HAP-1 (cell line): Measurements from ENCODE around the gene ZCWPW1.
A peak's percentile ranks its signal among the peaks of the same experiment; 100 is the strongest.
"Not testable (repeated sequence)": the region's sequence is repeated elsewhere in the genome, so short reads cannot be mapped to it uniquely, and the experiment has no call there.

Experiments used
- DNase-seq, 2 experiments: peaks; one replicate each; pipeline ENCODE4 v3.0.0-alpha.2; 2016 to 2020; ENCODE audit warnings: low spot score in 2 of 2
- H3K27me3 ChIP-seq: fragments of 250-450 bp; sonication (Bioruptor Pico); 2 replicates; pipeline ENCODE4 v1.5.1; 2020; ENCODE audit warnings: low read depth, mild to moderate bottlenecking, moderate library complexity
- H3K36me3 ChIP-seq: fragments of 250-450 bp; sonication (Bioruptor Pico); replicated peaks from 2 replicates; pipeline ENCODE4 v1.5.1; 2020; ENCODE audit warnings: mild to moderate bottlenecking
- H3K4me1 ChIP-seq: fragments of 250-450 bp; sonication (Bioruptor Pico); 2 replicates; pipeline ENCODE4 v1.5.1; 2020; ENCODE audit warnings: mild to moderate bottlenecking
- H3K4me3 ChIP-seq: fragments of 250-450 bp; sonication (Bioruptor Pico); 2 replicates; pipeline ENCODE4 v1.5.1; 2020; ENCODE audit warnings: mild to moderate bottlenecking, moderate library complexity
- H3K9me3 ChIP-seq: fragments of 250-450 bp; sonication (Bioruptor Pico); 2 replicates; pipeline ENCODE4 v1.5.1; 2020; ENCODE audit warnings: mild to moderate bottlenecking, moderate library complexity
- in situ Hi-C: fragments of 300-500 bp; cut with MboI; formaldehyde crosslinking; loops from 3 replicates; pipeline ENCODE4 v1.14.3; 2020; ENCODE audit warnings: low sequenced_read_pairs, inconsistent platforms, mixed read lengths

ZCWPW1 gene

DNA sequence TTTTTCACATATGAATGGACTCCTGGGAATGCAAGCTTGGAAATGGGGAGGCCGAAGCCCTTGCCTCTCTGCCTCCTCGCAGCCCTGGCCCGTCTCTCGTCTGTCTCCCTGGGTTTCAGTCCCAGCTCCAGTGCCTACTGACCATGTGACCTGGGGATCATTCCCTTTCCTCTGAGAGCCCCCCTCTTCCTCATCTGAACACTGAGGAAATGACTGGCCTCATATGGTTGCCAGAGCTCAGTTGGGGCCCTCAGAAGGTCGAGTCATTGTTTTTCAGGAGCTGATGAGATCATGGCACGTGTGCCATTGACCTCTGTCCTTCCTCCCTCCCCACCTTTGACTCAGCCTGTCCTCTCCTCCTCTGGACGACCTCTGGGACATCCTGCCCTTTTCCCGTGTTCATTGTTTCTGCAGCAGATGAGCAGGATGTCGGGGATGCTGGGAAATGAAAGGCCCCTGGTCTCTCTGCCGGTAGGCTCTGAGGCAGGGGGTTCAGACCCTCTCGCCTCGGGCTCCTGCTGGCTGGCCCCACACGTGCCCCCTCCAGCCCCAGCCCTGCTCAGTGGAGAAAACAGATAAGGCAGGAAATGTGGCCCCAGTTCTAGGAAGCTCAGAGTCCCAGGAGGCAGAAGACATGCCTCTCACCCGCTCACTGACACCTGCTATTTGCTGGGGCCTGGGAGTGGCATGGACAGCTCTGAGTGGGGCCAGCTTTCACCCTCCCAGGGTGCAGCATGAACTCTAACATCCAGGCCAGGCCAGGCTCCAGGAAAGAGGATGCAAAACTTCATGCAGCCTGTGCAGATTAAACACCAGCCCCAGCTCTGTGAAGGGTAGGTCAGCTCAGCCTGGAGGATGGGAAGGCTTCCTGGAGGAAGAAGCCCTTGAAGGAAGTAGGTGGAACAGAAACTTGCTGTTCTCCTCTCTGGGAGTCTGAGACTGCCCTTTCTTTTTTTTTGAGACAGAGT is 16.1 kb upstream of the ZCWPW1 start:
- H3K27me3 ChIP-seq: no peaks in the 10 kb centered on the region
- no peaks in the 10 kb centered on the region for H3K9me3 ChIP-seq
- no peak overlapping the region for H3K4me3 ChIP-seq
- DNase-seq: no peak
- H3K4me1 ChIP-seq: no peaks in the 10 kb centered on the region
- no peaks in the 10 kb centered on the region for H3K36me3 ChIP-seq
- in situ Hi-C loops: no loop called here

- DNase-seq: no peak
- in situ Hi-C loops: no loop called here
- Histone ChIP-seq H3K36me3 (no peaks in the 10 kb centered on the region), H3K9me3 (no peaks in the 10 kb centered on the region), H3K27me3 (no peaks in the 10 kb centered on the region), H3K4me1 (no peaks in the 10 kb centered on the region), H3K4me3 (no peak overlapping the region)
Measured at GRCh38 chr7:100443096-100443840, 14.8 kb upstream of the ZCWPW1 start.

GRCh38 chr7:100441641-100442535 is 13.4 kb upstream of the ZCWPW1 start:
- H3K9me3 ChIP-seq: no peaks in the 10 kb centered on the region
- no peaks in the 10 kb centered on the region for H3K4me1 ChIP-seq
- H3K27me3 ChIP-seq: no peaks in the 10 kb centered on the region
- in situ Hi-C loops: no loop called here
- no peak overlapping the region for H3K4me3 ChIP-seq
- H3K36me3 ChIP-seq: no peaks in the 10 kb centered on the region
- no peak for DNase-seq

DNA sequence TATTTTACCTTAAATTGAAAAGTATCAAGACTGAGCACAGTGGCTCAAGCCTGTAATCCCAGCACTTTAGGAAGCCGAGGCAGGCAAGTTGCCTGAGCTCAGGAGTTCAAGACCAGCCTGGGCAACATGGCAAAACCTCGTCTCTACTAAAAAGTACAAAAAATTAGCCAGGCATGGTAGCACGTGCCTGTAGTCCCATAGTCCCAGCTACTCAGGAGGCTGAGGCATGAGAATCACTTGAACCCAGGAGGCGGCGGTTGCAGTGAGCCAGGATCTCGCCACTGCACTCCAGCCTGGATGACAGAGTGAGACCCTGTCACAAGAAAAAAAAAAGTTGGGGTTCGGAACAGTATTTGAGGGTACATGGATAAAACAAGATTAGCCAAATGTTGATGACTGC is 10.7 kb upstream of the ZCWPW1 start:
- H3K27me3 ChIP-seq, in situ Hi-C loops, DNase-seq, H3K4me3 ChIP-seq, H3K9me3 ChIP-seq, H3K4me1 ChIP-seq: not testable (repeated sequence)
- H3K36me3 ChIP-seq: peaks cover 15% of the 10 kb centered on the region

DNA sequence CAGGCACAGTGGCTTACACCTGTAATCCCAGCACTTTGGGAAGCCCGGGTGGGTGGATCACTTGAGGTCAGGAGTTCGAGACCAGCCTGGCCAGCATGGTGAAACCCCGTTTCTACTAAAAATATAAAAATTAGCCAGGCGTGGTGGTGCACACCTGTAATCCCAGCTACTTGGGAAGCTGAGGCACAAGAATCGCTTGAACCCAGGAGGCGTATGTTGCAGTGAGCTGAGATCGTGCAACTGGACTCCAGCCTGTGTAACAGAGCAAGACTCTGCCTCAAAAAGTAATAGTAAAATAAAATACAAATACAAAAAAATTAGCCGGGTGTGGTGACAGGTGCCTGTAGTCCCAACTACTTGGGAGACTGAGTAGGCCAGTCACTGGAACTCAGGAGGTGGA is 10.2 kb upstream of the ZCWPW1 start:
- H3K9me3 ChIP-seq, H3K27me3 ChIP-seq, H3K4me3 ChIP-seq, DNase-seq, in situ Hi-C loops, H3K4me1 ChIP-seq: not testable (repeated sequence)
- peaks cover 20% of the 10 kb centered on the region for H3K36me3 ChIP-seq

GRCh38 chr7:100438172-100438571 is 9.7 kb upstream of the ZCWPW1 start:
- H3K4me1 ChIP-seq: peaks cover 3% of the 10 kb centered on the region; the same call in 1 of the 2 replicates
- in situ Hi-C loops: no loop called here
- H3K27me3 ChIP-seq: no peaks in the 10 kb centered on the region
- no peaks in the 10 kb centered on the region for H3K9me3 ChIP-seq
- no peak for DNase-seq
- H3K4me3 ChIP-seq: no peak overlapping the region
- H3K36me3 ChIP-seq: peaks cover 26% of the 10 kb centered on the region

DNA sequence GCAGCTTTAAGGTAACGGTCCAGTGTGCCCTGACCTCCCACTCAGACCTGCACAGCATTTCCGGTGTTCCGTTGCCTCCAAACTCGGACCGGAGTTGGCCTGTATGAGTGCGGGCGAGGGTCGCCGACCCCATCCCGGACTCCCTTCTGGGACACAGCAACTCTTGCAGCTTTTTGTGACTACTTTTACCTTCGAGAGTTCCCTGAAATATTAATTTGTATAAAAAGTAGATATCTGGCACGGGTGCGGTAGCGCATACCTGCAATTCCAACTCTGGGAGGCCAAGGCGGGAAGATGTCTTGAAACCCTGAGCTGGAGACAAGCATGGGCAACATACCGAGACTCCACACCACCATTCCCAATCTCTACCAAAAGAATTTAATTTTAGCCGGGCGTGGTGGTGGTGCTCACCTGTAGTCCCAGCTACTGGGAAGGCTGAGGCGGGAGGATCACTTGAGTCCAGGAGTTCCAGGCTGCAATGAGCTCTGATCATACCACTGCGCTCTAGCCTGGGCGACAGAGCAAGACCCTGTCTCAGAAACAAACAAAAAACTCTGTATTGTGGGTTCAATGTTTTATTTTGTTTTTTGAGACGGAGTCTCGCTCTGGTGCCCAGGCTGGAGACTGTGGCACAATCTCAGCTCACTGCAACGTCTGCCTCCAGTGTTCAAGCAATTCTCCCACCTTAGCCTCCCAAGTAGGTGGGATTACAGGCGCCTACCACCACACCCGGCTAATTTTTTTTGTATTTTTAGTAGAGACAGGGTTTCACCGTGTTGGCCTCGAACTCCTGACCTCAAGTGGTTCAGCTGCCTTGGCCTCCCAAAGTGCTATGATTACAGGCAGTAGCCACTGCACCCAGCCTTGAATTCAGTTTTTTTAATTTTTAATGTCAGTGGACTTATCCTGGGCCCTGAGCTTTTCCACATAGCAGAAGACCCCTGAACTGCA is 8.9 kb upstream of the ZCWPW1 start:
- Histone ChIP-seq H3K27me3 (no peaks in the 10 kb centered on the region), H3K36me3 (peaks cover 33% of the 10 kb centered on the region), H3K4me1 (peaks cover 3% of the 10 kb centered on the region), H3K9me3 (no peaks in the 10 kb centered on the region), H3K4me3 (no peak overlapping the region)
- DNase-seq: no peak
- in situ Hi-C loops: no loop called here

DNA sequence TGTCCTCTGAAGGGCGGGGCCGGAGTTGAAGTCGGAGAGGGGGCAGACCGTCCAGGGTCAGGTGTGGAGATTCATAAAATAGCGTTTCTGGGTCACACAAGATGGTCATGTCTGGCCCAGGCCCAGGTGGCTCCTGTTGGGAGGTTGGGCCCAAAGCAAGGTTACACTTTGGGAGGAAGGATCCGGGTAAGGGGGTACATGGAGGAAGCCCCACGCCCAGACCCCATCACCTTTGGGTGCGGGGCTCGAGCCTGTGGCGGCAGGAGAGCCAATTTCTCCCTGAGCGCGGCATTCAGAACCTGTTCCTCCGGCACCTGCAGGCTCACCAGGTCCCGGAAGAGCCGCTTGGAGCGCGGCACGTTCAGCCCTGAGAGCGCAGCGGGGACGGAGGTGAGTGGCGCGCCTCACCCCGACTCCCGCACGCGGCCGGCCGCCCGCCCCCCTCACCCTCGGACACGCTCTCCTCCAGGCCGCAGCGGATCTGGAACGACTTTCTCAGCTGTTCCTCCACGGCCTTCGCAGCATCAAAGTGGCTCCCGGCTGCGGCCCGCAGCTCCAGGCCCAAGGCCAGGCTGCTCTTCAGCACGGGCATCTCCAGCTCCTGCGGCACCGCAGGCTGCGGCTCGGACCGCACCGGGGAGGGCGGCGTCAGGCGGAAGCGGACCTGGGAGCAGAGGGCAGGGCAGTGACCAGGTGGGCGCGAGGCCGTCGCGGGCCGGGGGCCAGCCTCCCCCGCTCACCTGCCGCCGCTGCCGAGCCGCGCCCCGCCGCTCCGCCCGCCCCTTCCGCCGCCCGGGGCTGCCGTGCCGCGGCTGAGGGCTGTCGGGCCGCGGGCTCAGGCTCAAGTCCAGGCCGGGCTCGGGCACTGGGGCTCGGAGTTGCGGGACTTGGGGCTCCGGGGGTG is 7.2 kb upstream of the ZCWPW1 start:
- H3K4me3 ChIP-seq: peak overlapping the region; percentile 92
- peaks cover 8% of the 10 kb centered on the region for H3K4me1 ChIP-seq
- peak in 1 of 2 experiments; percentile 40 for DNase-seq
- H3K9me3 ChIP-seq: no peaks in the 10 kb centered on the region
- H3K36me3 ChIP-seq: peaks cover 49% of the 10 kb centered on the region
- in situ Hi-C loops: no loop called here
- H3K27me3 ChIP-seq: no peaks in the 10 kb centered on the region

- peaks cover 51% of the 10 kb centered on the region for H3K36me3 ChIP-seq
- no peaks in the 10 kb centered on the region for H3K27me3 ChIP-seq
- DNase-seq: no peak
- H3K9me3 ChIP-seq: no peaks in the 10 kb centered on the region
- peak overlapping the region; percentile 92 for H3K4me3 ChIP-seq
- peaks cover 8% of the 10 kb centered on the region for H3K4me1 ChIP-seq
- in situ Hi-C loops: no loop called here
Measured at GRCh38 chr7:100434297-100435144, 6.0 kb upstream of the ZCWPW1 start.

- Histone ChIP-seq H3K4me3 (no peak overlapping the region), H3K36me3 (peaks cover 51% of the 10 kb centered on the region), H3K27me3 (no peaks in the 10 kb centered on the region), H3K9me3 (no peaks in the 10 kb centered on the region), H3K4me1 (peaks cover 8% of the 10 kb centered on the region)
- no peak for DNase-seq
- in situ Hi-C loops: no loop called here
Measured at GRCh38 chr7:100433592-100434296, 5.2 kb upstream of the ZCWPW1 start.

- Histone ChIP-seq H3K36me3 (peaks cover 51% of the 10 kb centered on the region), H3K27me3 (no peaks in the 10 kb centered on the region), H3K4me3 (no peak overlapping the region), H3K4me1 (peaks cover 8% of the 10 kb centered on the region), H3K9me3 (no peaks in the 10 kb centered on the region)
- no peak for DNase-seq
- in situ Hi-C loops: no loop called here
Measured at GRCh38 chr7:100433276-100433591, 4.7 kb upstream of the ZCWPW1 start.
